ENCODE data around the gene ARHGAP15.

The ARHGAP15 gene

GRCh38 chr2:143702931-143703330 lies 573.7 kb downstream of the ARHGAP15 start:
- DNase-seq: no peak

GRCh38 chr2:143704451-143705106 lies 575.4 kb downstream of the ARHGAP15 start:
- no peak for DNase-seq

DNA sequence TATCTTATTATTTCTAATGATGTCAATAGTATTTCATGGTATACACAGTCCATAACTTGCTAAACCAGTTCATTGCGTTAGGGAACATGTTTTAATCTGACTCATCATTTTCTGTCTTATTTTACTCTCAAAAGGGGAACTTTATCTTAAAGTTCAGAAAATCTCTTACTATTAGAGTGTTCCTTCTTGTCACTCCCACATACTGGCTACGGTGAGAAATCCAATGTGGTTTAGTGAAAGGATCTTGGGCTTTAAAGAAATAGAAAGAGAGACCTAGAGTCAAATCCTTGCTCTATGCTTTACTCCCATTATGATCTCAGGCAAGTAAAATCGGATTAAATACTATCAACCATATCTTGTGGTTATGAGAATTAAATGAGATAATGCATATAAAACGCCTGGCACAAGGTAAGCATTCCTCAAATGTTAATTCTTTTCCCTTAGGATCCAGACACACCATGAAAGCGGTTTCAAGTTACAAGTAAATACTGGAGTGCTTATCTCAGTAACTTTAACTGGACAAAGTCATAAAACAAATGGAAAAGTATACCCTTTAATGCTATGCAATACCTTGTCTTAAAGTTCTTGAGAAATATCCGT lies 576.0 kb downstream of the ARHGAP15 start:
- no peak for DNase-seq

GRCh38 chr2:143706354-143706753 lies 577.1 kb downstream of the ARHGAP15 start:
- no peak for DNase-seq

DNA sequence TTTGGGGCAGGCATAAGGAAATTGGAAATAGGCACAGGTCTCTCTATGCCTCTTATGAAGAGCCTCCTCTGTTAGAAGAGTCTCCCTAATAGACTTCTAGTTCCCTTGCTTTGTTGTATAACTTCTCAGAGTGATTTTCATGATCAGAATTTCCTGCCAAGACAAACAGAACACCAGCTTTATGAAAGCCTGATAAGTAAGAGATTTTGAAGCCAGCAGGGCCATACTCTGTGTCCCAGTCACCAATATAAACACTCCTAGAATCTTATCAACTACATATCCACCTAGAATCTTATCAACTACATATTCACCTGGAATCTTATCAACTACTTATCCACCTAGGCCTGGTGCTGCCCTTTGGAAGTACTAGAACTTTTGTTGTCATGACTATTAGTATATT lies 579.5 kb downstream of the ARHGAP15 start:
- DNase-seq: no peak

GRCh38 chr2:143710196-143710595 lies 581.0 kb downstream of the ARHGAP15 start:
- DNase-seq: no peak

DNA sequence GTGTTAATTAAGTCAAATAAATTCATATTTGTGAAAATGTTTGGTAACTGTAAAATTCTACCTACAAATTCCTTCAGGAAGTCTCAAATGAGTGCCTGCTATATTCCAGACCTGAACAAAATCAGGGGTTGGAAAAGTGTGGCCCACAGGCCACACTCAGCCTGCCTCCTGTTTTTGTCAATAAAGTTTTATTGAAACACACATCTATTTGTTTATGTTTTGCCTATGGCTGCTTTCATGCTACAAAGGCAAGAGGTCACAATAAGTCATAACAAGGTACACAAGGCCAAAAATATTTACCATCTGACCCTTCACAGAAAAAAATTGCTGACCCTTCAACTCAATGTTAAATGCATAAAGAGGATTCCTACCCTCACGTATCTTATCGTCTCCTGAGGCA lies 581.7 kb downstream of the ARHGAP15 start:
- no peak for DNase-seq

GRCh38 chr2:143716522-143716921 lies 587.3 kb downstream of the ARHGAP15 start:
- no peak for DNase-seq

DNA sequence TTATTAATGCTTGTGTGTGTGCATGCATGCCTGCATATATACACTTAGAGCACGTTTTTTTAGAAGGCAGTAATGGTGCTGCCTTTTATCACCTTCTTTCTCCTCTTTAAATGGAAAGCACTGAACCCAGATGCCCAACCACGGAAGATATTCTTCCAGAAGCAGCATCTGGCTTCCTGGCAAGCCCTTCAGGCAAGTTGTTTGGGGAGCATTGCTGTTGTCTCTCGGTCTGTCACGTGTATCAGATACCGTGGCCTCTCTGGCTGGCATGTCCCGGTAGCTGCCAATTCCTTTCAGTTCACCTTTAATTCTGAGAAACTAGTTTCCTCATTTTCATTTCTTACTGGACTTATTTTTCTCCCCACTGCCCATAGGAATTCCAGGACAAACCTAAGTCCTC lies 587.8 kb downstream of the ARHGAP15 start:
- no peak for DNase-seq

DNA sequence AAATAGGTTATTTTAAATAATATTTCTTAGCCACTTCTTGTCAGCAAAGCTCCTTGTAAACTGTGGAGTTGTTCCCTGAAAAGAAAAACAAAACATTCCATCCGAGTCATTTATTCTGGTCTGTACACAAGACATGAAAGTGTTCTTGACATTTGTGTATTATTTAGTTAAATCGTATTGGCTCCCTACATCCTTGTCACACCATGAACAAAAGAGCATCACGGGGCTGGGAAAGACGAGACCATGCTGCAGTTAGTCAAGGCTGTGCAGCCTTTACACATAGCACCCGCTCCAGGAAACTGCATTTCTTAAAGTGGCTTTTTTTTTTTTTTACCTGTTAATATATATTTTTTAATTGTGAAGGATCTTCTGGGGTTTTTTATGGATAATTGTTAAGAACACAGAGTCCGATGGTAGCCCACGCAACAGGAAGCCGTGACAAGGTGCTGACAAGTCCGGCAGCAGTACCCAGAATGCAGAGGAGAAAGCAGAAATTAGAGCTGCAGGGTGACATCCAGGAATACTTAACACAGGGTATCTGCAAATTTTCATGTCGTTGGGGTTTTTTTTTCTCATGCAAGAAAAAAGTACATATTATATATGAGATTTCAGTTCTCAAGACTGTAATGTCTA lies 588.4 kb downstream of the ARHGAP15 start:
- DNase-seq: no peak

DNA sequence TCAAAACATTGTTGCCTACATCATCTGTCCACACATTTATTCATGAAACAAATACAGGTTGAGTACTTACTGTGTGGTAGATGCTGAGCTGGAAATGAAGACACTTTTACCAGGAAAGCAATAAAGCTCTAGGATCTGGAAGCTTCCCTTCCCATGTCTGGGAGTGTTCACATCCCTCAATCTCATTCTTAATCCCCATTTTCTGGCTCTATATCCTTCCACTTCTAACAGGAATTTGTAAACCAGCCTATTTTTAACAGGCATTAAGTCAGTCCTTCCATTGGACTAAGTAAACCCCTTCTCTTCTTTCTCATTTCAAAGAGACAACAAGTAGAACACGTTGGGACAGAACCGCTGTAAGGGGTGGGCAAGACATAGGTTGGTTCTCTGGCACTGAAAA lies 589.5 kb downstream of the ARHGAP15 start:
- no peak for DNase-seq

DNA sequence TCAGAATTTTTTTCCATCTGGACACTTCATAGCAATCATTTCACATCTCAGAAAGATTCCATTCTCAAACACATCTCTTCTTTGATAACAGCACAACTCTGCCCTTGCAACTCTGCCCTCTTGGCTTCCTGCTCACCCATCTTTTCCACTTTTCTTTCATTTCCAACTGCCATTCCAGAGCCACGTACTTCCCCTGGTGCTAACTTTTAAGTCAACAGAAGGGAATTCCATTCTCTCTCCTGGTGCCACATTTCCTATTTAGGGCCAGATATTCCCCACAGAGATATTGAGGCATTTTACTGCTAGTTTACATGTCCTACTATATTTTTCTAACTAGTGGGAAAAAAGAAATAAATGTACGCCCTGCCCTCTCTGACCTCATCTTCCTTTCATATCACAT lies 590.2 kb downstream of the ARHGAP15 start:
- no peak for DNase-seq

DNA sequence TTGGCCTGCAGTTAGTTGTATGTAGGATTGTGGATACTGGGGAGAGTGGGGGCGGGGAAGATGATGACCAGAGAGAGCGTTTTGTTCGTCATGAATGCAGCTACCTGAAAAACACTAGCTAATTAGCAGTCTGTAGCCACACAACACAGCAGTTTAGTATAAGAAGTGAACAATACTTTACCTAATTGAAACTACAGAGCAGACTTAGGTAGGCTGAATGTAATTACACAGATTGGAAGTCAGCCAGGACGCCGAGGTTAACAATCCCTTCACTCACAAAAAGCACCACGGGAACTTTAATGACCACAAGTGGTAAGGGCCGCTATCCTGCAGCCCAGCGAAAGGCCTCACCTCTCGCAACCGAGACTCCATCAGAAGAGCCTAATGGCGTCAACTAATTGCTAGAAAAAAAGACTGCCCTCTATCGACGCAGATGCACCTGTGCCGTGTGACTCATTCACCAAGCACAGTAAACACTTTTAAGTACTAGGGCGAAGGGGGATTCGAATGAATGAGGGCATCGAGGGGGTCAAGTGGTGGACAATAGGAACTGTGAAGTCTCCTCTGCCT lies 591.0 kb downstream of the ARHGAP15 start:
- DNase-seq: no peak

- no peak for DNase-seq
Measured at GRCh38 chr2:143725400-143725799, 596.2 kb downstream of the ARHGAP15 start.

DNA sequence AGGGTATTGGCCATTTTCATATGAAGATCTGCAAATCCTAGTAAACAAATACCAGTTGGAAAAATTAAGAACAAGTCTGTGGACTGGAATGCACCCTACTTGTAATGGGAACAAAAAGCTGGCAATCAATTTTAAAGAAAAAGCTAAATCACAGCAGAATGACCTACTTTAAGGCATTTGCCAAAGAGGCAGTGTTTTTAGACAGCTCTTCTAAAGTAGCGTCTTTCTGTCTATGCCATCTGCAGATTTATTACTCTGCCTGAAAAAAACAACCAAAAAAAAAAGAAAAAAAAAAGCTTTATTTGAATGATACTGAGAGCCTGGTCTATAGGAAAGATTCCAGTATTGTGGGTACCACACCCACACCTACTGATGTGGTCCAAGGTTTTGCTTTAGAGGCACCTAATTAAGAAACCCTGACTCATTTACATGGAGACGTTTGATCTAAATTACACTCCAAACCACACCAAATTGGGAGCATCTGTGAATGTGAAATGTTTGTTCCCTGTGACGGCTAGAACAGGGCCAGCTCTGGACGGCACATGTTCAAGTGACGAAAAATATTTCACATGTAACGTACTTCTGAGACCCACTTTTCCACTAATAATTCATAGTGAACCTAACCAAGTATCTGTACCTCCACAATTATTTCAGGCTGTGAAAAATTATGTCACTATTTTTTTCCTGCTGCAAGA lies 597.1 kb downstream of the ARHGAP15 start:
- DNase-seq: no peak

GRCh38 chr2:143728498-143728897 lies 599.3 kb downstream of the ARHGAP15 start:
- DNase-seq: no peak

- DNase-seq: no peak
Measured at GRCh38 chr2:143729296-143729814, 600.1 kb downstream of the ARHGAP15 start.

- no peak for DNase-seq
Measured at GRCh38 chr2:143730155-143730952, 601.1 kb downstream of the ARHGAP15 start.

DNA sequence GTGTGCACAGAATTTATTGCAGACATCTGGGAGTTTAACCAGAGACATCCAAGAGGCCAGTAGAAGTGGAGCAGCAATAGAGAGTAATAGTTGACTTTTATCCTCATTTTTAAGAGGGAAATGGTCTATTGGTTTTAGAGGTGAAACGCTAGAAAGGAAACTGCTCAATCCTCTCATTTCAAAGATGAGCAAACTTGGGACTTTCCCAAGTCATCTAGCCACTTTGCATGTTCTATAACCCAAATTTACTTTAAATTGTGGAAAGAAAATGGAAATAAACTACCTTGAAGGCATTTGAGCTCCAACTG lies 601.7 kb downstream of the ARHGAP15 start:
- no peak for DNase-seq

DNA sequence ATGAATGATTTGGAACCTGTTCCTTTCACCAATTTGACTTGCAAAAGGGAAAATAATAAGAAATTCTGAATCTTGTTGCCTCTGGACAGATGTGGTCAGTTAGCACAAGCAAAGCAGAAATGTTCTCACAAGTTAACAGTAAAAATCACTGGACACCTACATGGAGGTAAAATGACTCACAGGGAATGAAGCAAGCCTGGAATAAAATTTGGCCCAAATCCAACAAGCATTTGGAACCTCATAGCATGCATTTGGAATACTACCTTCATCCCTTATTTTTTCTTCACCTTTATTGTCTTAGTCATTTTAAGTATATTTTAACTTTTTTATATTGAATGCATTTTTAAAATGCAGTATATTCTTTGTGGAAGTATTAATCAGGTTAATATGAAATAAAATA lies 602.9 kb downstream of the ARHGAP15 start:
- no peak for DNase-seq

DNA sequence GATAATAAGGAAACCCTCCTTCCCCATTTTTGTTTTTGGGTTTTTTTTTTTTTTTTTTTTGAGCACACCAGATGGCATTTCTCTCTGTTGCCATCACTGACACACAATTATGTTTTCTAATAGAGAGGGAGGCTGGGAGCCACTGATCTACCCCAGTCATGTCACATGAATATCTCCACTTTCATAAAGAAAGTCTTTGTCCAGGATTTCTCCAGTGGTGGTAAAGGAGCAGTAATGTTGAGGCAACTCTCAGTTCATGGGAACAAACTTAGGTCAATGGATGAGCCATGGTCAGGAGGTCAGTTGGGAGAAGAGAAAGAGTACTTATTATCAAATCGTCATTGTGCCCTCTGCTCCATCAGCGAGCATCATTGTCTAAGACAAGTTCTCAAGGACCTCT lies 603.7 kb downstream of the ARHGAP15 start:
- DNase-seq: no peak

- no peak for DNase-seq
Measured at GRCh38 chr2:143734507-143734906, 605.3 kb downstream of the ARHGAP15 start.

GRCh38 chr2:143736904-143737303 lies 607.7 kb downstream of the ARHGAP15 start:
- DNase-seq: no peak

Measured in activated CD8-positive, alpha-beta memory T cell treated with anti-CD3 and anti-CD28 coated beads for 24 hours (primary cell).